Ammon's horn (tissue), 1 donor: ENCODE data around the gene SAV1.
"Not testable (repeated sequence)": the region's sequence is repeated elsewhere in the genome, so short reads cannot be mapped to it uniquely, and the experiment has no call there.

ENCODE experiments used
- DNase-seq: peaks from one replicate; pipeline ENCODE4 v3.0.0-alpha.2; 2016; ENCODE audit warnings: low spot score

SAV1 gene

GRCh38 chr14:50667996-50668825 is at the start of gene SAV1:
SAV1 (minus strand) TSS chr14:50668306; CDS start chr14:50667967, 339 bp downstream.
- peak; percentile 76 for DNase-seq

- DNase-seq = no peak
These were observed 49.7 kb upstream of the SAV1 start for GRCh38 chr14:50717811-50718210.

- DNase-seq = peak; percentile 52
These were observed 46.5 kb upstream of the SAV1 start for GRCh38 chr14:50714450-50715073.

GRCh38 chr14:50711043-50711442 is 42.9 kb upstream of the SAV1 start:
- no peak for DNase-seq

DNA sequence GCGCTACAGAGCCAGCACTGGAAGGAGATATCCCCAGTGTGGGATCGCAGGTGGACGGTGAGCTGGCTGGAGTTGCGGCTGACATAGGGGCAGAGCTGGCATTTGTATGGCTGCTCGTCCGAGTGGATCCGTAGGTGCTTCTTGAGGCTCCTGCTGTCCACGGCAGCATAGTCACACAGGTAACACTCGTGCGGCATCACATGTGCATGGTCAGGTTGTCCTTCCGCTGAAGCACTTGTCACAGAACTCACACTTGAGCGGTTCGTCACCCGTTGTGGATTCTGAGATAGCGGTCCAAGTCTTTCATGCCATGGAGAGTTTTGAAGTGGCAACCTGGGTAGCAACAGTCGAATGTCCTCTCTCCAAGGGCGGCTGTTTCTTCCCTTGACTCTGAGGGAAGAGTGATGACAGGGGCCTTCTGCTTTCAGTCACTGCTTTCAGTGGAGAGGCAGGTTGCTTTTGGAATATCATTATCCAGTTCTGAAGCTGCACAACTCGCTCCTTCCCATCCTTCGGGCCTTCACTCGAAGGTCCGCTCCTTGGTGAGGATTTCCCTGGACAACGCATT is 37.0 kb upstream of the SAV1 start:
- DNase-seq = no peak

DNA sequence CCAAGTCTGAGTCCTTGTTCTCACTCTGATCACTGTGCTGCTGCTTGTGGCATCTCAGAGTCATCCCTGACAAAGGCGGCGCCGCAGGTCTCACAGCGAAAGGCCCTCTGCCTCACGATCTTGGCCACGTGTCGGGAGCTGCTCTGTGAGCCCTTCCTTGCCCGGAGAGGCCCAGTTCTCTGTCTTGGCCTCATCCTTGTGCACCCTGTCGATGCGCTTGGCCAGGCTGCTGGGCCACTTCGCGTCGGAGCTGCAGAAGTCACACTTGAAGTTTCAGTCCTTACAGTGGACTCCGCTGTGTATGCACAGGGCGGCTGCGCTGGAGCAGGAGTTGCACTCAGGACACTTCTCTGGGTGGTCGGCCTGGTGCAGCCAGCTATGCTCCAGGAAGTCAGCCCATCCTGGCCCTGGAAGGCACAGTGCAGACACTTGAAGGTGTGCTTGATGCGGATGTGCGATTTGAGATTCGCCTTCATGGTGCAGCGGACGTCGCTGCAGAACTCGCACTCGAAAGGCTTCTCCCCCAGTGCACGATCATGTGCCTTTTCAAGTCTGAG is 36.4 kb upstream of the SAV1 start:
- DNase-seq = no peak

DNA sequence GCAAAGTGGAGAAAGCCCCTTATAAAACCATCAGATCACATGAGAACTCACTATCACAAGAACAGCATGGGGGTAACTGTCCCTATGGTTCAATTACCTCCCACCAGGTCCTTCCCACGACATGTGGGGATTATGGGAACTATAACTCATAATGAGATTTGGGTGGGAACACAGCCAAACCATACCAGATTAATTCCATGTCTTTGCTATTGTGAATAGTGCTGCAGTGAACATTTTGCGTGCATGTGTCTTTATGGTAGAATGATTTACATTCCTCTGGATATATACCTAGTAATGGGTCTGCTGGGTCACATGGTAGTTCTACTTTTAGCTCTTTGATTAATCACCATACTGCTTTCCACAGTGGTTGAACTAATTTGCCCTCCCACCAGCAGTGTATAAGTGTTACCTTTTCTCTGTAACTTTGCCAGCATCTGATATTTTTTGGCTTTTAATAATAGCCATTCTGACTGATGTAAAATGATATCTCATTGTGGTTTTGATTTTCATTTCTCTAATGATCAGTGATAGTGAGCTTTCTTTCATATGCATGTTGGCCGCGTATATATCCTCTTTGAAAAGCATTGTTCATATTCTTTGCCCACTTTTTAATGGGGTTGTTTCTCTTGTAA is 29.7 kb upstream of the SAV1 start:
- no peak for DNase-seq

GRCh38 chr14:50694260-50694659 is 26.2 kb upstream of the SAV1 start:
- DNase-seq = not testable (repeated sequence)

- DNase-seq = no peak
These were observed 20.8 kb upstream of the SAV1 start for GRCh38 chr14:50688875-50689274.

DNA sequence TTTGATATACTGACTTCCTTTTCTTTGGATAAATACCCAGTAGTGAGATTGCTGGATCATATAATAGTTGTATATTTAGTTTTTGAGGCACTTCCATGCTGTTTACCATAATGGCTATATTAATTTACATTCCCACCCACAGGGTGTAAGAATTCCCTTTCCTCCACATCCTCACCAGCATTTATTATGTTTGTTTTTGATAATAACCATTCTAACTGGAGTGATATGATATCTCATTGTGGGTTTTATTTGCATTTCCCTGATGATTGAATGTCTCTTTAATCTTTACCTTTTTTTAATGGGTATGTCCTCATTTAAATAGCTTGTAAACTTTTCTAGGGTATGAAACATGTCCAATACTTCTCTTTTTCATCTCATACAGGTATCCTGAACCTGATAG is 11.6 kb upstream of the SAV1 start:
- no peak for DNase-seq

- no peak for DNase-seq
These were observed 10.1 kb upstream of the SAV1 start for GRCh38 chr14:50678163-50678562.

DNA sequence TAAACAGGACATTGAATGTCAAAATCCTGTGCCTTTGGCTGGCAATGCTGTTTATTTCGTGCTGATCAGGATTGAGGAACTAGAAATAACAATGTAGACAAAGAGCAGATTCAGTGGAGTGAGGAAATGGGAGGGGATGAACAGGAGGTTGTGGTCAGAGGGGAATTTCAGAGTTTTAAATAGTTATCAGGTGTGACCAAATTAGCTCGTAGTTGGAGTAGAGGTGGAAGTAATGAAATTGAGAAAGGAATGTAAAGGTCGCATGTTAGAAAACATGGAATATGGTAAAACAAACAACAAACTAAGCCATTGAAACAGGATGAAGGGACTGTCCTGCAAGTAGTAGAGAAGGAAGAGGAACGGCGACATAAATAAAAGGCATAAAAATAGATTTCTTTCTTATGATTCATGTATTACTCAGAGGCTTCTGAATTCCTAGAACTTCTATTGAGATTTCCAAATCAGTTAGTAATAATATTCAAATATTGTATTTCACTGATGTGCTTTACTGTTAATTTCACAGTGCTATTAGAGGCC is 9.5 kb upstream of the SAV1 start:
- DNase-seq = peak; percentile 16

GRCh38 chr14:50676814-50677516 is 8.9 kb upstream of the SAV1 start:
- DNase-seq = no peak

DNA sequence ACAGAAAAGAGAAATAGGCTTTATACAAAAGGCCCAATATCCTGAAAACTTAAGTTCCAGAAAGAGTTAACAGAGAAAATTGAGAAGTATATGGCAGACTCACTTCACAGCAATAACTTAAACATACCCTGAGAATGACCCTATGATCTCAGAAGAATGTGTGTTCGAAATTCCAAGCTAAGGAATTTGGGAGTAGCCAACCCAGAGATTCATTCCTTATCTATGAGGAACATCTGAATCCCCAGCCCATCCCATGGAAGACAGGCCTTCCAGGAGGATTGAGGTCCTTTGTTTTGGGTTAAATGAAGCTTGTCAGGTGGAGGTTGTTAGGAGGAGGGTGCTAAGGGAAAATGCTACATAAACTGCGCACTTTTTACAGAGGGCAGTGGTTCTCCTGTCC is 7.5 kb upstream of the SAV1 start:
- DNase-seq = no peak

DNA sequence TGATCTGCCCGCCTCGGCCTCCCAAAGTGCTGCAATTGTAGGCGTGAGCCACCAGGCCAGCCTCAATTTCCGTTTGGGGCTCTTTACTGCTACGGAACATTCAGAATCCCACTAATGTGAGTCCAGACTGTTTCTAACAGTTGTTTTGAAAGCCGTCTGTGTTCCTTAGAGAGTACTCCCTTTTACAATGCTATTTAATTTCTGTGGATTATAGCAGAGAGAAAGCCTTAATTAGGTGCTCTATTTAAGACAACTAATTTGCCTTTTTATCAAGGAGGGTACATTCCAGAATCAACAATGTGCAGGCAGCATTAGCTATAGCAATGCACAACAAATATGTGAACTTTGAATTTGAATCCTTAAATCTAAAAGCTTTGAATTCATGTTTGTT is 2.8 kb upstream of the SAV1 start:
- DNase-seq = no peak

DNA sequence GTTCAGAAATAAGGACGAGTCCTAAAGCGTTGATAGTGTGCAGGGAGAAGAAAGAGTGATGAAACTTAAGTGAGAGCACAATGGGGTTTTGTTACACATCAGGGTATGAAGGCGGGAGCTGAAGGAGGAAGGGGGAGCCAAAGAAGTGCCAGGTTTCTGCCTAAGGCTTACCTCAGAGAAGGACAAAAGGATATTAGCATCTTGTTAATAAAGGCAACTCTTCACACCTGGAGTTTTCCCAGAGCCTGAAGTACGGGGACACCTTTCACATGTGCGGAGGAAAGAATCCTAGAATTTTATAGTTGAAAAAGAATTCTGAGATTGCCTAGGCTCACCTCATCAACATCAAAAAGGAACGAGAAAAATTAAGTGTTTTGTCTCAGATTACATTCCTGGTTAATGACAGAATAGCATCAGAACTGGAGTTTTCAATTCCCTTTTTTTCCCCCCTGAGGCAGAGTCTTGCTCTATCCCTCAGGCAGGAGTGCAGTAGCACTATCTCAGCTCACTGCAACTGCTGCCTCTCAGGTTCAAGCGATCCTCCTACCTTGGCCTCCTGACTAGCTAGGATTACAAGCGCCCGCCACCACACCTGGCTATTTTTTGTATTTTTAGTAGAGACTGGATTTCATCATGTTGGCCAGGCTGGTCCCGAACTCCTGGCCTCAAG is 2.2 kb upstream of the SAV1 start:
- DNase-seq = no peak

- no peak for DNase-seq
These were observed 1.4 kb upstream of the SAV1 start for GRCh38 chr14:50669441-50669986.

DNA sequence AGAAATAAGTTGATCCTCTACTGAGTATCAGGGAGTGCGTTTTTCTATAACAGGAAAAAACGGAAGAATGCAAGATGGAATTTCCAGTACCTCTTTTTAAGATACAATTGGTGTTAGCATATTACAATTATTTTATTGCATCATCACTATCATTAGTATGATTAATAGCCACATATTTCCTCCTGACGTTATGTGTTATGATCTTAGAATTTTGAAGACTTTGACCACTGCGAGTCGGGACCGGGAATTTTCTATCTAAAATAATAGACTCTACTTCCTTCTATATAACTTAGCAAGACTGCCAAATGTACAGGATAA is 679 bp upstream of the SAV1 start:
- DNase-seq = no peak

GRCh38 chr14:50667684-50667995 is 466 bp downstream of the SAV1 start:
- peak; percentile 7 for DNase-seq

GRCh38 chr14:50666772-50667683 is 1.1 kb downstream of the SAV1 start:
- DNase-seq = peak; percentile 27
